NK-92 (cell line): ENCODE measurements around the gene CHMP6.

Experiments
- DNase-seq: peaks from one replicate; lab custom pipeline; 2025; ENCODE audit not compliant: unreplicated experiment; lab: John Stamatoyannopoulos, UW

Gene CHMP6

DNA sequence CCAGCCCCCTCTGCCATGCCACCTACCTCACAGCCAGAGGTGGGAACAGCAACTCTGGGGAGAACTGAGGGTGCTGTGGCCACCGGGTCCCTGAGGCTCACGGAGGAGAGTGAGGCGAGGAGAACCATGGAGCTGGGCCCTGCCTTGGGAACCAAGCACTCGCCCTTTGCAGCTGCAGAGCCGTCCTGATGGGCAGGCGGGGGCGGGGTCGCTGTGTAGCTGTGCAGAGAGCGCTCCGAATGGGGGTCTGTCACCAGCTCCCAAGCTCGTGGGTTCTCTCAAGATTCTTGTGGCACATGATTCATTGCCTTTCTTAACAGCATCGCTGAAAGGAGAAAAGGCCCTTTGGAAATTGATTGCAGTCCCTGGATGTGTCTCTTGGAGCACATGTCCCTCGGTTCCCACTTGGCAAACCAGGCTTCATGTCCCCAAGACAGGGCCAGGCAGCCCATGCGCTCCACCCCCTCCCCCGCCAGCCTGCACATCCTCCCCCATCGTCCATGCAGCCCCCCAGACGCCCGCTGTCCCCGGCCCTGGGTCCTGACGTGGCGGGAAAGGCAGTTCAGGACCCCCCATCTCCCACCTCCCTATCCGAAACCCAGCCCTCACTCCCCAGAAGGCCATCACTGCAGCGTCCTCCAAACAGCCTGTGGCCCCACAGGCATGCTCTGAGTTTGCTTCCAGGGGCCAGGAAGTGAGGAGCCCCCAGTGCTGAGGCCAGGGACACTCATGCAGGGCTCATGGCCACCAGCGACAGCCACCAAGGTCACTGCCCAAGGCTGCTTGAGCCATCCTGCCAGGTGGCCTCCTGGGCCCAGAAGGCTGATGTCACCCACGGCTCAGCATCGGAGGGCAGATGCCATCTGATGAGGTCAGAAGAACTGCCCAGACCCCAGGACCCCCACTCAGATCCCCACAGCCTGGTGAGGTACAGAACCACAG lies 20.6 kb upstream of the CHMP6 start:
- DNase-seq = no peak

DNA sequence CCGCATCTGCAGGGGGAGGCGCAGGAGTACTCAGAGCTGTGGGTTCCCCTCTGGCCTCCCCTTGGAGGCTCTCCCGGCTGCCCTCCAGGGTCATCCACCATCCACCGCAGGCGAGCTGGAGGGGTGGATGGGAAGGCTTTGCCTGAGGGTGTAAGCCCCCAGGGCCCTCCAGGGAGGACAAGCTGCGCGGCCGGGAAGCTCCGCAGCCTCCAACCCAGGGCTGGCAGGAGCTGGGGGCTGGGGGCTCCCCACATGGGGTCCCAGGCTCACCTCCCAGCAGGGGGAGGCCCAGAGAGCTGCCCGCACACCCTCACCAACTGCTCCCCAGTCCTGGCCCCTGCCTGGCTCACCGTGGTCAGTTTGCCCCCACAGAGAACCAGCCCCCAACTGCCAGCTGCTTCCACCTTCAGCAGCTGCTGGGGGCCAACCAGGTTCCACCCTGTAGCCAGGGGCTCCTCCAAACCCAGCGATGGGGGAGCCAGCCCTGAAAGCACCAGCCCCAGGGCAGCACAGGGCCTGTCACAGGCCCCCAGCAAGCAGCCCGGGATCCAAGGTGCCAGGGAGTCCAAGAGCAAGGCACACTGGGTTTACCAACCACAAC lies 19.8 kb upstream of the CHMP6 start:
- no peak for DNase-seq

DNA sequence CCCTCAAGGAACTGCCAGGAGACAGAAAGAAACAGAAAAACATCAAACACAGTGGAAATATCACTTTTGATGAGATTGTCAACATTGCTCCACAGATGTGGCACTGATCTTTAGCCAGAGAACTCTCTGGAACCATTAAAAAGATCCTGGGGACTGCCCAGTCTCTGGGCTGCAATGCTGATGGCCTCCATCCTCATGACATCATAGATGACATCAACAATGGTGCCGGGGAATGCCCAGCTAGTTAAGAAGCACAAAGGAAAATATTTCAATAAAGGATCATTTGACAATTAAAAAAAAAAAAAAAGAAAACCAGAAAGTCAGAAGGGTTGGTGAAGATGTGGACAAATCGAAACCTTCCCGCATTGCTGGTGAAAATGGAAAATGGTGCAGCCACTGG lies 14.9 kb upstream of the CHMP6 start:
- DNase-seq = no peak

DNA sequence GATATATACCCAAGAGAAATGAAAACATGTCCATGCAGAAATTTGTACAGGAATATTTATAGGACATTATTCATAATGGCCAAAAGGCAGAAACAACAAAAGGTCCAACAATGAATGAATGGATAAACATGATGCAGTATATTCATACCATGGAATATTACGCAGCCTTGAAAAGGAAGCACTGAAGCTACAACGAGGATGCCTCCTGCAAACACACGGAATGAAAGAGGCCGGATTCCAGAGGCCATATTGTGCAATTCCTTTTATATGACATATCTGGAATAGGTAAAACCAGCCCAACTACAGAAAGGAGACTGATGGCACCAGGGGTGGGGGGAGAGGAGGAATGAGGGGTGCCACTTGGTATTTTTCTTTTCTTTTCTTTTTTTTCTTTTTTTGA lies 14.5 kb upstream of the CHMP6 start:
- no peak for DNase-seq

DNA sequence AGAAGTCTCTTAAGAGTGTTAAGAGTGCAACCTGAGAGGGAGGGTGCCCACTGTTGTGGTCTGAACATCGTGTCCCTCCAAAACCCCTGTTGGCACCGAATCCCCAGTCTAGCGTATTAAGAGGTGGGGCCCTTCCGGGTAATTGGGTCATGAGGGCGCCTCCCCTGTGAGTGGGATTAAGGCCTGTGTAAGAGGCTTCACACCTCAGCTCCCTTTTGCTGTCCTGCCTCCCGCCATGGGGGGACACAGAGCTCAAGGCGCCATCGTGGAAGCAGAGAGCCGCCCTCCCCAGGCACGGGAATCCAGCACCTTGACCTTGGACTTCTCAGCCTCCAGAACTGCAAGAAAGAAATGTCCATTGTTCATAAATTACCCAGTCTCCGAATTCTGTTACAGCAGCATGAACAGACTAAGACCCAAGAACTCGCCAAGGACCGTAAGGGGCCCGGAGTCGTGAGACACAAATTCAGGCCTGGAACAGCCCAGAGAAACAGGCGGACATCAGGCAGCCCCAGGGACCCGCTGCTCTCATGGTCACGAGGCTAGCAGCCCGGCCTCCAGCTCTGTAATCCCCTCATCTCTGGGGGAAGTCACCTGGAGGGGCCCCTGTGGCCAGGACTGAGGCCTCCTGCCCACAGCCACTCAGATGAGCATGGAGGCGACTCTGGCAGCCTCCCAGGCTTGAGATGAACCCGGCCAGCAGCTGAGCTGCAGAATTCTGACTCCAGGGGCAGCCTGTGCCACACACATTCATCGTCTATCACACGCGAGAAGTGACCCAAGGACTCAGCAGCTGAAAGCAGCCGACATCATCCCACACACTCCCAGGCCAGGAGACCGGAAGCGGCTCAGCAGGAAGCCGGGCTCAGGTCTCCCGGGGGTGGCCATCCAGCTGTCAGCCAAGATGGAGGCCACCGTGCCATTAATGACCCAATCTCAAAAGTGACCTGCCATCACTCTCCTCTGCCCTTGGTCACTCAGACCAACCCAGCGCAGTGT lies 12.8 kb upstream of the CHMP6 start:
- DNase-seq = no peak

DNA sequence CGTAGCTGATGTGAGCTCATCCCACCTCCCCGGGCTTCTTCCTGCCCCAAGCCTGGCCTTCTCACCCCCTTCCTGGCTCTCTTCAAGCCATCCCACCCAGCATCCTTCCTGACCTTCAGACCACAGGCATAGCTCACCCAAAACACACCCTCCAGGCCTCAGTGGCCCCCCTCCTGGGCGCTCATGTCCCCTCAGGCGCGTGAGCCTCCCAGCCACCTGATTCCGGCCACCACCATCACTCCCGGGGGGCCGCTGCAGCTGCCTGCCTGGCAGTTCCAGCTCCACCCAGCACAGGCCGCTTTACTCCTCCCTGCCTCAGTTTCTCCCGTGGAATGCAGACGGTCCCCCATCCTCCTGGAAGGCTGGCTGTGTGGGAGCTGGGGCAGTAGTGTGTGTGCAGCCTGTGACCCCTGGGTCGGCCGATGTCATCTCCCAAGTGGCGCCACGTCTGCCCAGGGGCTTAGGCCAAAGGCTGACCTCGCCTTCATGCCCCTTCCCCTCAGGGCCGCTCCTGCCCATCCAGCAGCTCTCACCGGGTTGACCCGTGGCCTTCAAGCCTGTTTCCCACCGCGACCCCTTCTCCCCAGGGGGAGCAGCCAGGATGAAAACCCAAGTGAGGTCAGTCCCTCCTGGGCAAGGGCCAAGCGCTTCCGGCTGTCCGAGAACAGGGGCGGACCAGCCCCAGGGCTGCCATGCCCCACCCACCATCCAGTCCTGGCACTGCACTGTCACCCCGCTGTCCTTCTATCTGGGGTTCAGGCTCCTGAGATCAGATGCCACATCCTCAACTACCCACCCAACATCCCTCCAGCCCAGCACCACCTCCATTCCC lies 11.9 kb upstream of the CHMP6 start:
- no peak for DNase-seq

DNA sequence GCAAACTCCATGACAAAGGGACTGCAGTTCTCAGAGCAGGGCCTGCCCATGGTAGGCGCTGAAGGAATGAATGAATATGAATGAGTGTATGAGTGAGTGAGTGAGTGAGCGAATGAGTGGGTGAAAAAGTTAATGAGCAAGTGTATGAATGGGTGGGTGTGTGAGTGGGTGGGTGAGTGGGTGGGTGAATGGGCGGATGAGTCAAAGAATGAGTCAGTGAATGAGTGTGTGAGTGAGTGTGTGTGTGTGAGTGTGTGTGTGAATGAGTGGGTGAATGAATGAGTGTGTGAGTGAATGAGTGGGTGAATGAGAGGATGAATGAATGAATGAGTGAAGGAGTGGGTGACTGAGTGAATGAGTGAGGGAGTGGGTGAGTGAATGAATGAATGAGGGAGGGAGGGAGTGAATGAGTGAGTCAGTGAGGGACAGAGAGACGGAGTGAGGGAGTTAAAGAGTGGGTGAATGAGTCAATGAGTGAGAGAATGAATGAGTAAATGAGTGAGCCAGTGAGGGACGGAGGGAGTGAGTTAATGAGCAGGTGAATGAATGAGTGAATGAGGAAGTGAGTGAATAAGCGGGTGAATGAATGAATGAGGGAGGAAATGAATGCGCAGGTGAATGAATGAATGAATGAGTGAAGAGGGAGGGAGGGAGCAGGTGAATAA lies 11.1 kb upstream of the CHMP6 start:
- no peak for DNase-seq

DNA sequence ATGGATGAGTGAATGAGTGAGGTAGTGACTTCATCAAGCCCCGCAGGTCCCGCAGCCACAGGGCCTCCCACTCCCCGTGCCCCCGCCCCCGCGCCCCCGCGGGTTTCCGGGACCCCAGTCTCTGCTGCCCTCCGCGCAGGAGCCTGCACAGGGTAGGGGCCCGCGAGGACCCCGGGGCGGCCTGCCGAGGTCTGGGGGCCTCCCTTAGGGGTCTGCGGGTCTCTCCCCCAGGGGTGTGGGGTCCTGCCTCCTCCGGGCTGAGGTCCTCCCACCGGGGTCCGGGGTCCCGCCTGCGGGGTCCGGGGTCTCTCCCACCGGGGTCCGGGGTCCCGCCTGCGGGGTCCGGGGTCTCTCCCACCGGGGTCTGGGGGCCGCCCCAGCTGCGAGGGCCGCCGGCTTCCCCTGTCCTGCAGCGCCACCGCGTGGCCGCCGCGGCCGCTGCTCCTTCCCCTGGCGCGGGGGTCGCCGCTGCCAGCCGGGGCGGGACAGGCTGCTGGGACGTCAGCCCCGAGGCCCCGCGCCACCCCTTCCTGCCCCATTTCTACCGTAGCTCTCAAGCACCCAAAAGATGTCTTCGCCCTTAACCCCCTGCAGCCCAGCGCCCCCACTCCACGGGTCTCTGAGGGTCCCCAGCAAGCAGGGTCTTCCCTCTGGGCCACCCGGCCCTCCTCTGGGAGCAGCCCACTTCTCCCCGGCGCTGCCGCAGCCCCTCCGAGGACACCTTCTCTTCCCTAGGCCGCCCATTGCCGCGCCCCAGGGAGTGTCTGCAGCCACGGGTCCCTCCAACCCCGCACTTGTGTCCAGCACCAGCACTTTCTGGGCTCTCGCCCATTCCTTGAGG lies 10.4 kb upstream of the CHMP6 start:
- DNase-seq = no peak

DNA sequence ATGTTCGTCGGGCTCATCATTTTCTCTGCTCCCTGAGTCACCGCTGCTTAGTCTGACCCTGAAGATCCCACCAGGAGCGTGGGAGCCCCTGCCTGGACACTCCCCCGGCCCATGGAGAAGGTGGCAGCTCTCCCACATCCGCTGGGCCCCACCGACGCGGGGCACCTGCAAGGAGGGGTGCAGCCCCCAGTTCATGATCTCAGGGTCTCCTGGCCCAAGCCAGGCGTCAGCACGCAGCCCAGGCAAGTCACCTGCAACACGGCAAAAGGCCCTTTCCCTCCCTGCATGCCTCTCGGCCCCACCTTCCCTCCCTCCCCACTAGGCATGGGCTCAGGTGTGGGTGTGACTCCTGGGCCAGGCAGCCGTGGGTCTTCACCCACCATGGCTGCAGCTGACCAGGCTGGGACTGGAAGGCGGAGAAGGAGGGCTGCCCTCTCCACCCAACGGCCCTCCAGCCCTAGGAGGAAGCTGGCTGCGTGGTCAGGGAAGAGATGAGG lies 9.7 kb upstream of the CHMP6 start:
- no peak for DNase-seq

DNA sequence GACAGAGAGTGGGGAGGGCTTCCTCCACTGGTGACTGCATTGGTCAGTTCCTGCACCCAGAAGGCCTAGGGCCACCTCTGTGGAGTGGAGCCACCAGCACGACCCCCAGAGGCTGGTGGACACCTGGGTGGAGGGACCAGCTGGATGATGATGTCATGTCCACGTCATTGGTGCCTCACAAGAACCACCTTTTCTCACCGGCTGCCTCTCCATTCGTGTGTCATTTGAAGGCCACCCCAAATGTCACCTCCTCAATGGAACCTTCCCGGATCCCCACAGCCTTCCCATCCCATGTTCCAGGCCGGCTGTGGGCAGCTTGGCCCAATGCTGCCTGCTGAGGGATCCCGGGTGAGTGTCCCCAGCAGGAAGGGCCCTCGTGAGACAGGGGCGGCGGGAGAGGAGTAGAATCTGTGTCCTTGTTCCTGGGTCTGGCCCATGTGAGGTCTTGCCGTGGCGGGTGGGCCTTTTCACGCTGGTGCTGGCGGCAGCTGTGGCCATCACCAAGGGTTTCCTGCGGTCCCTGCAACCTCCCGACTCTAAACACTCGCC lies 9.1 kb upstream of the CHMP6 start:
- no peak for DNase-seq

DNA sequence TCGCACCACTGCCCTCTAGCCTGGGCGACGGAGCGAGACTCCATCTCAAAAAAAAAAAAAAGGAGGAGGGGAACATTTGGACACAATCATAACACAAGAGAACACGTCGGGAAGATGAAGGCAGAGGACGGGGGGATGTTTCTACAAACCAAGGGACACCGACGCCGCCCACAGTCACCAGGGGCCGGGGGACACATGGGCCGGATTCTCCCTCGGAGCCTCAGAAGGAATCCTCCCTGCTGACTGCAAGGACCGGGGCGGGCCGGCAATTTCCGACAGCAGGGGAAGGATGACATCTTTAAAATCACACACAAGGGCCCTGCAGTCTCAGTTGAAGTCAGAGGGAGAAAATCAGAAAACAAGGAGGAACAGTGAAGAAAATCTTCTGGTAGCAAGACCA lies 8.1 kb upstream of the CHMP6 start:
- no peak for DNase-seq

DNA sequence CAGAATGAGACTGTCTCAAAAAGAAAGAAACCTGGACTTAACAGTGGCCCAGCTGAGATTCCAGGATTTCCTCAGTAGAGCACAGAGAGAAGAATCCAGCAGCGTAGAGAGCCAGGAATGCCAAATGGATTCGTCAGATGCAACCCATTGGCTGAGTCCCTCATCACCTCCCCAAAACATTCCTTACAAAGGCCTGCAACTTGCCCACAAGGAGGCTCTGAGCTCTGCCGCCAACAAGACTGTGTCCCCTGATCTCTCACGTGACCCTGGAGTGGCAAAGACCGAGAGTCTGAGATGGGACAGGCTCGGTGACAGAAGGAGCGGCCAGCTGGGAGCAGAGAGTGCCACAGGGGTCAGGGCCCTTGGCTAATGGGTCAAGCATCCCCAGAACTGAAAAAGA lies 6.9 kb upstream of the CHMP6 start:
- no peak for DNase-seq

DNA sequence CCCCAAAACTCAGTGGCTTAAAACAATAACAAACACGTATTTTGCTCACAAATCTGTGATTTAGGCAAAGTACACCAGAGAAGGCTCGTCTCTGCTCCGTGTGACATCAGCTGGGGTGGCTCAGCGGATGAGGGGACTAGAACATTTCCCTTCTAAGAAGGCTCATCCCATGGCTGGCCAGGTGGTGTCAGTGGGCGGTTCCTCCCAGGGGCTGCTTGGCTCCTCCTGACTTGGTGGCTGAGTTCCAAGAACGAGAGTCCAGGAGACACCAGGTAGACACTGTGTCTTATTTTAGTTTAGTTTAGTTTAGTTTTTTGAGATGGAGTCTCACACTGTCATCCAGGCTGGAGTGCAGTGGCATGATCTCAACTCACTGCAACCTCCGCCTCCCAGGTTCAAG lies 5.6 kb upstream of the CHMP6 start:
- DNase-seq = no peak

DNA sequence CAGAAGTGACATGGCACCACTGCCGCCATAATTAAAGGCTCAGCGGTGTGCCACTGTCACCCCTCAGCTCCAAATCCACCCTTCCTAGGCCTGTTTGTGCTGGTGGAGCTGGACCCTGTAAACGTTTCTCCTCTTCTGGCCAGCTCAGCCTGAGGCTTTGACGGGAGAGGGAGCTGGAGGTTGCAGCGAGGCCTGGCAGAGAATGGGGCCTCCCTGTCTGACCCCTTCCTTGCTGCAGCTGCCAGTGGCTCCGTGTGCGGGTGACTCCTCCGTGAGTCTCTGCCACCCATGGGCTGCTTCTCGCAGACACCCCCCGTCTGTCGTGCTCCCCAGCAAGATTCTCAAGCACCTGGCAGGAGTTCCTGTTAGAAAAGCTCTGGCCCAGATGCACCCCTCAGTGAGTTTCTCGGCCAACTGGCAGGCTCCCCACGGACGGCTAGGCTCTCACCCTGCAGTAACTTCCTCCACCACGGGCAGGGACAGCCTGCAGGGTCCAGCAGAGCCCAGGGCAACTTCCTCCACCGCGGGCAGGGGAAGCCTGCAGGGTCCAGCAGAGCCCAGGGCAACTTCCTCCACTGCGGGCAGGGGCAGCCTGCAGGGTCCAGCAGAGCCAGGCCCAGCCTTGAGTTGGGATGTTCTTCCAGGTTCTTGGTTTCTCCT lies 4.7 kb upstream of the CHMP6 start:
- no peak for DNase-seq

DNA sequence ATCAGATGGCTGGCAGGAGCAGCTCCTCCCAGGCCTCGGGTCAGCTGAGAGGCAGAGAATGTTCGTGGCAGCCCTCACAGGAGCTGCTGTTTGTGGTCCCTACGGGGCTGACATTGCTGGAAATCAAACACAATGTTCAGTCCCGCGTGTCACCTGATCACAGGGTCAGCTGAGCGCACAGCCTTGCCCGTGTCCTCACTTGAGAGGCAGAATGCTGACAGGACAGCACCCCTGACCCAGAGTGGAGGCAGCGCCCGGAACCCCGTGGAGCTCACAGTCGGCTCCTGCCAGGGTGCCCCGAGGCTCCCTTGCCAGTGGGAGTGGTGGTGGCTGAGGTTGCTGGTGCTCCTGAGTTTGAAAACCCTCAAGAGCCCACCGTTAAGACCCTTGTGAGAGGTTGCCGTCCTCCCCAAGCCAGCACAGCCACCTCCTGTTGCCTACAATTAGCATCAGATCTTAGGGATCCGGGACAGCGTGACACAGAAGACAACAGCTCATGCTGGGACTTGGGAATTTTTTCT lies 3.6 kb upstream of the CHMP6 start:
- DNase-seq = no peak

DNA sequence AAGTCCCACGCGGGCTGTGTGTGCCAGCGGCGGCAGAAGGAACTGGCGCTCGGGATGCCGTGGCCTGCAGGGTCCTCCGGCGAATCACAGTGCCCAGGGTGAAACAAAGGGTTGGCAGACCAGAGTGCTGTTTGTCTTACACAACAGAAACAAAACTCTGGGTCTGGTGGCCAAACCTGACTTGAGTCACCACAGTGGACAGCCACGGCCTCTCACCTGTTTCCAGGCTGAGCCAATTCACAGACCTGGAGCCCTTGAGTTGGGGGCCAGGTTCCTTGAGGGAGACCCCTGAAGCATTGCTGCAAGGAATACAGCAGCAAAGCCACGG lies 2.1 kb upstream of the CHMP6 start:
- no peak for DNase-seq

DNA sequence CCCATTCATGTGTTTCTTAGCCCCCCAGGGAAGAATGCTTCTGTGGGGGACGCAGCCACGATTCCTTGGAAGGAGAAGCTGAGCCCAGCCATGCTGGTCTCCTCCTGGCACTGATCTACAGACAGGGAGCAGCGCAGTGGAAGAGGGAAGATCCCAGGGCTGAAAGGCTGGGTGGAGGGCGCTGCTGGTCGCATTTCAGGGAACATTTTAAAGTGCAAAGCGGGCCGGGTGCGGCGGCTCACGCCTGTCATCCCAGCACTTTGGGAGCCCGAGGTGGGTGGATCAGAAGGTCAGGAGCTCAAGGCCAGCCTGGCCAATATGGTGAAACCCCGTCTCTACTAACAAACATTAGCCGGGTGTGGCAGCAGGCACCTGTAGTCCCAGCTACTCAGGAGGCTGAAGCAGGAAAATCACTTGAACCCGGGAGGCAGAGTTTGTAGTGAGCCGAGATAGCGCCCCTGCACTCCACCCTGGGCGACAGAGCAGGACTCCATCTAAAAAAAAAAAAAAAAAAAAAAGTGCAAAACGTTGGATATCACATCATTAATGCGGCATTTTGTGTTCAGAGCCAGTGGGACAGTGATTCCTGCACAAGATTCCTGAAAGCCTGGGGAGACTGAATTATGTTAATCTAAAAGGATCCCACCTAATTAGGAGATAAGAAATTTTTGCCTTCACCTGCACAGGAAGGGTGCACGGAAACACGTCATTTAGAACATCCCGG lies 558 bp upstream of the CHMP6 start:
- DNase-seq = no peak
